Measurements from ENCODE around the gene TENM4. TPM values are rescaled to one million over a fixed set of nuclear protein-coding genes. Genes with fewer than 3 reads are reported as not detected.

The TENM4 gene
- total RNA-seq, 1 donor from 2014 or later = 3.8 TPM

DNA sequence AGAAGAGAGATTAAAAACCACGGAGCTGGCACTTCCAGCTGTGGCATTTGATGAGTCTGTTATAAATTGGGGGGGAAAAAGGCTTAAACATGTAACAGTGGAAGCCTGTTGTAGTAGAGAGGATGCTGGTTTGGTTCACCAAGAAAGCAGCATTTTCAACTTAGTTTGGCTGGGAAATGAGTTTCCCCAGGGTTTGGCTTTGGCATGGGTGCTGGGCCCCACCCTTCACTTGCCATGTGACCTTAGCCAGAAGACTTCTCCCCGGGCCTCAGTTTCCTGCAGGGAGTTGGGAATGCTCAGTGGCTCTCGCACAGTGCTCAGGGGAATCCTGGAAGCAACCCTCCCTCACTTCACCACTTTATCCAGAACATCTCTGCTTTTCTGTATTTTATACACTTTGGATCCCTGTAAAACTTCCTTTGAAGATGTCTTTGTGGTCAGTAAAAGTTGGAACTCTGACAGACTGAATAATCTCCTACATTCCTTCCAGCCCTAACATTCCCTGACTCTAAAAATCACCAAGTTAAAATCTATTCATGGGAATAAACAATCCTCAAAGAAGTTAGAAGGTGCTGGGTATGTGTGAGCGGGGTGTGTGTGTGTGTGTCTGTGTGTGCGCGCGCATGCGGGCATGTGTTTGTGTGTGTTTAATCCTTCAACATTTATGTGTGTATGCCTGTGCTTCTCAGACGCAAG lies 166.0 kb downstream of the TENM4 start:
- no peak overlapping the region for H3K4me3 Mint-ChIP-seq (ENCODE audit: unreplicated experiment)
- DNase-seq (ENCODE audit: low spot score) = no peak
- TF ChIP-seq, protein P1, sequence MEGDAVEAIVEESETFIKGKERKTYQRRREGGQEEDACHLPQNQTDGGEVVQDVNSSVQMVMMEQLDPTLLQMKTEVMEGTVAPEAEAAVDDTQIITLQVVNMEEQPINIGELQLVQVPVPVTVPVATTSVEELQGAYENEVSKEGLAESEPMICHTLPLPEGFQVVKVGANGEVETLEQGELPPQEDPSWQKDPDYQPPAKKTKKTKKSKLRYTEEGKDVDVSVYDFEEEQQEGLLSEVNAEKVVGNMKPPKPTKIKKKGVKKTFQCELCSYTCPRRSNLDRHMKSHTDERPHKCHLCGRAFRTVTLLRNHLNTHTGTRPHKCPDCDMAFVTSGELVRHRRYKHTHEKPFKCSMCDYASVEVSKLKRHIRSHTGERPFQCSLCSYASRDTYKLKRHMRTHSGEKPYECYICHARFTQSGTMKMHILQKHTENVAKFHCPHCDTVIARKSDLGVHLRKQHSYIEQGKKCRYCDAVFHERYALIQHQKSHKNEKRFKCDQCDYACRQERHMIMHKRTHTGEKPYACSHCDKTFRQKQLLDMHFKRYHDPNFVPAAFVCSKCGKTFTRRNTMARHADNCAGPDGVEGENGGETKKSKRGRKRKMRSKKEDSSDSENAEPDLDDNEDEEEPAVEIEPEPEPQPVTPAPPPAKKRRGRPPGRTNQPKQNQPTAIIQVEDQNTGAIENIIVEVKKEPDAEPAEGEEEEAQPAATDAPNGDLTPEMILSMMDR (IDR thresholded peaks at IDR 0.05) = no peak
- H3K27me3 Mint-ChIP-seq (ENCODE audit: low read depth) = no peaks in the 10 kb centered on the region
- H3K9me3 Mint-ChIP-seq (ENCODE audit: low read depth) = no peaks in the 10 kb centered on the region
- peaks cover 41% of the 10 kb centered on the region for H3K4me1 Mint-ChIP-seq (ENCODE audit: low read depth)
- no peaks in the 10 kb centered on the region for H3K36me3 Mint-ChIP-seq (ENCODE audit: low read depth)
- H3K27ac Mint-ChIP-seq (ENCODE audit: unreplicated experiment) = peak overlapping the region; percentile 9

DNA sequence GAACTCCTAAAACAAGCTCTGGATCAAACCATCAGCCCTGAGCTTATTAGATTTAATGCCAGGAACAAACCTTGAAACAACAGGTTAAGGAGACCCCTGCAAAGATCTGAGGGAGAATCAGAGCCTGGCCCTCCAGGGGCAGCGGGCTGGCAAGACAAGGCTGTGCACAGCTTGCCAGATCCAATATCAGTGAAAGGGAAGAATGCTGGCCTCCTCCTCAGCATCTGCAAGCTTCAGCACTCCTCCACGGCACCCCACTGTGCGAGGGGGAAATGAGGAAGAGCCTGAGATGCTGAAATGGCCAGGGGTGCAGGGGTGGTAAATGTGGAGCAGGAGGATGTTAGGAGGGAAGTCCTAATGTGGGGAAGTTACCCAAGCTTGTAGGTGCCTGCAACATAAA lies 167.0 kb downstream of the TENM4 start:
- Mint-ChIP-seq H3K27ac (ENCODE audit: unreplicated experiment) (no peak overlapping the region), H3K4me3 (ENCODE audit: unreplicated experiment) (no peak overlapping the region), H3K9me3 (ENCODE audit: low read depth) (no peaks in the 10 kb centered on the region), H3K27me3 (ENCODE audit: low read depth) (no peaks in the 10 kb centered on the region), H3K4me1 (ENCODE audit: low read depth) (peaks cover 51% of the 10 kb centered on the region), H3K36me3 (ENCODE audit: low read depth) (no peaks in the 10 kb centered on the region)
- TF ChIP-seq, protein P1 (IDR thresholded peaks at IDR 0.05) = no peak
- no peak for DNase-seq (ENCODE audit: low spot score)

DNA sequence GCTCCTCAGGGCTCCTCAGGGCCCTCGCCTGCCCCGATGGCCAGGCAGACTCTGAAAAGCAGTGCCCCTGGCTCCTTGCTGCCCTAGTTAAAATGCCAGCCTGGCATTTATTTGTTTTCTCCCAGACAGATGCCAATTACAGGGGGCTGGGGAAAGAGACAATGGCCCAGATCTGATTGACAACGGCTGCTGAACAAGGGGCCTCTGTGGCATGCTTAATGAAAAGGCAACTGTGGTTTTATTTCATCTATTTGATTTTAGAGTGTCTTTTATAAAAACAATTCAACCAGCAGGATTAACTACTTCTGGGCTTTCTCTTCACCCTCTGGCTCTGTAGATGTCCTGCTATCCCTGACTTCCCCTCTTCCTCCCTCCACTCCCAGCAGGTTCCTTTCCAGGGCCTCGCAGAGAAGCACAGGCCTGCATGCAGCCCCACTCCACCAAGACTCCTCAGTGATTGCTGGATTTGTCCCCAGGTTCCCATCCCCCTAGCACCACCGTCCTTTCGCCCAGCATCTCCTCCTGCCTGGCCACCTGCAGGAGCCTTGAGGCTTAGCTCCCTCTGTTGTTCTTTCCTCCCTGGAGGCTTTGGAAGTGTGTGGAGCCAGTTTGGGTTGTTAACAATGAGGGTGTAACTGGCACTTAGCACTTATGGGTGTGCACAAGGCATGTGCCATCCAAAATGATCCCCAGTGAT lies 171.1 kb downstream of the TENM4 start:
- Mint-ChIP-seq H3K9me3 (ENCODE audit: low read depth) (no peaks in the 10 kb centered on the region), H3K36me3 (ENCODE audit: low read depth) (no peaks in the 10 kb centered on the region), H3K27me3 (ENCODE audit: low read depth) (no peaks in the 10 kb centered on the region), H3K4me3 (ENCODE audit: unreplicated experiment) (no peak overlapping the region), H3K27ac (ENCODE audit: unreplicated experiment) (no peak overlapping the region), H3K4me1 (ENCODE audit: low read depth) (peaks cover 28% of the 10 kb centered on the region)
- no peak for DNase-seq (ENCODE audit: low spot score)
- TF ChIP-seq, protein P1 (IDR thresholded peaks at IDR 0.05) = no peak

DNA sequence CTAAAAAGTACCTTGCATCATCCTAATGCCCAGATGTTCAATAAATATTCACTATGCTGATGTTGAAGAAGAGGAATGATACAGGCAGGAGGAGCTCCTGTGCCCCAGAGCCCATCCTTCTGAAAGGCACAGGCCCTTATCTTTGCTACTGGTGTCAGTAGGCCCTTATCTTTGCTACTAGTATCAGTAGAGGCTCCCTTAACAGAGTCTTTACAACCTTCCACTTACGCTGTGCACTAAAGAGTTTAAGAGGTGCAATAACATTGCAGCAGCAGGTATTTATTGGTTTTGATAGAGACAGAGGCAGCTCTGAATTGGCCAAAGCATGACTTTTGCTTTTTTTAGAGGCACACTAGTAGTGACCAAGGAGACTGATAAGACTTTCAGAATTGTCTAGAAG lies 174.4 kb downstream of the TENM4 start:
- TF ChIP-seq, protein P1 (IDR thresholded peaks at IDR 0.05) = no peak
- no peaks in the 10 kb centered on the region for H3K9me3 Mint-ChIP-seq (ENCODE audit: low read depth)
- H3K27me3 Mint-ChIP-seq (ENCODE audit: low read depth) = no peaks in the 10 kb centered on the region
- no peak overlapping the region for H3K4me3 Mint-ChIP-seq (ENCODE audit: unreplicated experiment)
- no peak overlapping the region for H3K27ac Mint-ChIP-seq (ENCODE audit: unreplicated experiment)
- H3K4me1 Mint-ChIP-seq (ENCODE audit: low read depth) = peaks cover 20% of the 10 kb centered on the region
- H3K36me3 Mint-ChIP-seq (ENCODE audit: low read depth) = no peaks in the 10 kb centered on the region
- no peak for DNase-seq (ENCODE audit: low spot score)

DNA sequence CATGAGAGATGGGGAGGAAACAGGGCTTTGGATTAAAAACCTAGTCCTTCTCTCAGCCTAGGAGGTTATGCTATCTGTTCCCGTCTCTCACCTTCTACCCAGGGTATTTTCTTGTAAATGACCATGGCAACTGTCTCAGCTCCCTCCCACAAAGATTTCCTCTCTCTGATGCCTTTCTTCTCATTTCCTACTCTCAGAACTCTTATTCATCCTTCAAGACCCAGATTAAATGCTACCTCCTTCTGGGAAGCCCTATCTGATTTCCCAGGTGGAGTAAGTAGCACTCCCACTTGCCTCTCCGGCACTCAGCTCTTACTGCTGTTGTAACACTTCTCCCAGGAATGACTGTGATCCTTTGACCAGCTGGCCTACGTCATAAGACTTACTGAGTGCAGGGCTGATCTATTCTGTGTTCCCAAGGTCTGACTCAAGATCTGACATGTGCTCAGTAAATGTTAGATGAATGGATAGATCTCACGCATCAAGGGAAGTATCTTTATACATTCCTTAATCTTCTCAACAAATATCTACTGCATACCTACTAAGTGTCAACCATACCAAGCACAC lies 175.0 kb downstream of the TENM4 start:
- no peaks in the 10 kb centered on the region for H3K9me3 Mint-ChIP-seq (ENCODE audit: low read depth)
- H3K27ac Mint-ChIP-seq (ENCODE audit: unreplicated experiment) = no peak overlapping the region
- peaks cover 20% of the 10 kb centered on the region for H3K4me1 Mint-ChIP-seq (ENCODE audit: low read depth)
- H3K27me3 Mint-ChIP-seq (ENCODE audit: low read depth) = no peaks in the 10 kb centered on the region
- H3K36me3 Mint-ChIP-seq (ENCODE audit: low read depth) = no peaks in the 10 kb centered on the region
- H3K4me3 Mint-ChIP-seq (ENCODE audit: unreplicated experiment) = no peak overlapping the region
- TF ChIP-seq, protein P1 (IDR thresholded peaks at IDR 0.05) = no peak
- no peak for DNase-seq (ENCODE audit: low spot score)

All from chondrocyte (in vitro differentiated cells).